Right atrium auricular region (tissue), 2 donors: ENCODE data around the gene NDNF. TPM values are rescaled to one million over a fixed set of nuclear protein-coding genes. Genes with fewer than 3 reads are reported as not detected.

ENCODE experiments used
- DNase-seq: peaks from one replicate; pipeline ENCODE4 v3.0.0-alpha.2; 2019; ENCODE audit warnings: low spot score
- H3K27ac ChIP-seq, 2 donors: fragments of 200-600 bp; sonication (generic); 1 replicate in 1 of 2; 2 replicates in 1 of 2; pipeline ENCODE4 v1.5.1; 2016 to 2019
- H3K27me3 ChIP-seq, 2 donors: fragments of 200-600 bp; sonication (generic); one replicate each; pipeline versions ENCODE4 v1.5.1 to v1.6.0; 2017 to 2019
- H3K36me3 ChIP-seq: fragments of 200-600 bp; sonication (generic); one replicate; pipeline ENCODE4 v1.5.1; 2016
- H3K4me1 ChIP-seq, 2 donors: fragments of 200-600 bp; sonication (generic); one replicate each; pipeline versions ENCODE4 v1.5.1 to v1.6.0; 2017 to 2019
- H3K4me3 ChIP-seq, 2 donors: fragments of 200-600 bp; sonication (generic); 1 replicate in 1 of 2; 2 replicates in 1 of 2; pipeline ENCODE4 v1.5.1; 2017 to 2019; ENCODE audit warnings: mild to moderate bottlenecking in 1 of 2, moderate library complexity in 1 of 2
- H3K9me3 ChIP-seq, 2 donors: fragments of 200-600 bp; sonication (generic); one replicate each; pipeline ENCODE4 v1.5.1; 2019
- CTCF ChIP-seq, 2 donors: fragments of 200-600 bp; sonication (generic); IDR thresholded peaks; one replicate each; pipeline ENCODE4 v1.5.1; 2019; ENCODE audit warnings: antibody characterized with exemption in 2 of 2
- total RNA-seq, 2 donors: library from RNA; depleted of rRNA; stranded (reverse); fragments of >200 nt; gene quantifications; one replicate each; pipeline ENCODE4 v1.1.0, GENCODE V29; 2016

The NDNF gene
- total RNA-seq, 2 donors from 2014 or later = 0.51 to 5.4 TPM

- TF ChIP-seq CTCF (IDR thresholded peaks at IDR 0.05) = no peak
- Histone ChIP-seq H3K4me3 (no peak overlapping the region), H3K36me3 (no peaks in the 10 kb centered on the region), H3K27ac (no peak overlapping the region), H3K9me3 (no peaks in the 10 kb centered on the region), H3K27me3 (no peaks in the 10 kb centered on the region), H3K4me1 (no peaks in the 10 kb centered on the region)
- DNase-seq = no peak
These were observed 22.1 kb upstream of the NDNF start for GRCh38 chr4:121094297-121094966.

DNA sequence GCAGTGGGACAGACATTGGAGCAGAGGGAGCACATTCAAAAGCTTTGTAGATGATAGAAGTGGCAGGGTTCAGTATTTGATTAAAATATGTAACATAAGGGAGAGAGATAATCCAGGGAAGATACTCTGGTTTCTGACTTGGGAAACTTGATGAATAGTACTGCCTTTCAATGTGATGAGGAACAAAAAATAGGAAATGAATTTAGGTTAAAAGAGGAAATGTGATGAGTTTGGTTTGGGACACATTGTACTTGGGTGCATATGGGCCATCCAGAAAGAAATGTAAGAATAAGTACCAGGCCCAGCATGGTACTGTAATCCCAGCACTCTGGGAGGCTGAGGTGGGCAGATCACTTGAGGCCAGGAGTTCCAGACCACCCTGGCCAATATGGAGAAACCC, 20.9 kb upstream of the NDNF start:
- no peaks in the 10 kb centered on the region for H3K36me3 ChIP-seq
- H3K27ac ChIP-seq = no peak overlapping the region
- H3K4me1 ChIP-seq = no peaks in the 10 kb centered on the region
- no peak overlapping the region for H3K4me3 ChIP-seq
- no peaks in the 10 kb centered on the region for H3K9me3 ChIP-seq
- no peak for DNase-seq
- TF ChIP-seq CTCF (IDR thresholded peaks at IDR 0.05) = no peak
- no peaks in the 10 kb centered on the region for H3K27me3 ChIP-seq

DNA sequence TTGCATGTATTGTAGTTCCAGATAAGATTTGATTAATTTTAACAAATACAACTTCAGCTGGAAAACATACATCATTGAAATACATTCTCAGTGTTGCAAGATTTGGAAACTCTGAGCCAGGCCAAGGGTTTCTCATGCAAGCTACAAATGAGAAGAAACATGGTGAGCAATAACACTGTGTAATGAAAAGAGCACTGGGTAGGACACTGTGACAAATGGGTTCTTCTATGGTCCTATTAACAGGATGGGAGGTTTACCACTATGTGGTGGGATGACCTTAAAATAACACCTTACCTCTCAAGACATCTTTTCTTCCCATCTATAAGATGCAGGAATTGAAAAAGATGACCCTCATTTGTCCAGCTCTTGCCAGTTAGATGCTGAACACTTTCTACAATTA, 19.6 kb upstream of the NDNF start:
- no peaks in the 10 kb centered on the region for H3K36me3 ChIP-seq
- no peaks in the 10 kb centered on the region for H3K27me3 ChIP-seq
- H3K4me1 ChIP-seq = no peaks in the 10 kb centered on the region
- no peaks in the 10 kb centered on the region for H3K9me3 ChIP-seq
- no peak overlapping the region for H3K27ac ChIP-seq
- TF ChIP-seq CTCF (IDR thresholded peaks at IDR 0.05) = no peak
- DNase-seq = no peak
- no peak overlapping the region for H3K4me3 ChIP-seq

DNA sequence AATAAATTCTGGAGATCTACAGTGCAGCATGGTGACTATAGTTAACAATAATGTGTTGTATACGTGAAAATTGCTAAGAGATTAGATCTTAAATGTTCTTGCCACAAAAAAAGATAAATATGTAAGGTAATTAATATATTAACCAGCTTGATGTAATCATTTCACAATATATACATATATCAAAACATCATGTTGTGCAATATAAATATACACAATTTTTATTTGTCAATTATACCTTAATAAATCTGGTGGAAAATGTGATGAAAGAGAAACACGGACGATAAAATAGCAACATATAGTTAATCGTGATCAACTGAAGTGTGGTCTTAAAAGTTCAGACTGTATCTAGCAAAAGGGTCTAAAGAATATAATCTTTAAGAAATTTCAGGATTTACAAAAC, 16.5 kb upstream of the NDNF start:
- H3K4me3 ChIP-seq = no peak overlapping the region
- H3K27ac ChIP-seq = no peak overlapping the region
- TF ChIP-seq CTCF (IDR thresholded peaks at IDR 0.05) = no peak
- H3K36me3 ChIP-seq = no peaks in the 10 kb centered on the region
- H3K4me1 ChIP-seq = no peaks in the 10 kb centered on the region
- no peak for DNase-seq
- no peaks in the 10 kb centered on the region for H3K27me3 ChIP-seq
- no peaks in the 10 kb centered on the region for H3K9me3 ChIP-seq

GRCh38 chr4:121079376-121079775, 7.0 kb upstream of the NDNF start:
- Histone ChIP-seq H3K4me3 (no peak overlapping the region), H3K27ac (no peak overlapping the region), H3K9me3 (no peaks in the 10 kb centered on the region), H3K4me1 (no peaks in the 10 kb centered on the region), H3K36me3 (no peaks in the 10 kb centered on the region), H3K27me3 (no peaks in the 10 kb centered on the region)
- no peak for DNase-seq
- no peak for TF ChIP-seq CTCF (IDR thresholded peaks at IDR 0.05)

- no peak for TF ChIP-seq CTCF (IDR thresholded peaks at IDR 0.05)
- no peaks in the 10 kb centered on the region for H3K27me3 ChIP-seq
- H3K4me1 ChIP-seq = peaks cover 0 to 7% of the 10 kb centered on the region in 2 donors
- DNase-seq = no peak
- H3K27ac ChIP-seq = no peak overlapping the region
- H3K9me3 ChIP-seq = no peaks in the 10 kb centered on the region
- H3K36me3 ChIP-seq = no peaks in the 10 kb centered on the region
- no peak overlapping the region for H3K4me3 ChIP-seq
These were observed 5.2 kb upstream of the NDNF start for GRCh38 chr4:121077496-121077895.
